Trophoblast cell (in vitro differentiated cells and primary cell): ENCODE data around the gene SPAG16.
"Not testable (repeated sequence)": the region's sequence is repeated elsewhere in the genome, so short reads cannot be mapped to it uniquely, and the experiment has no call there.

Source experiments
- DNase-seq, 2 donors: peaks; one replicate each; pipeline ENCODE4 v3.0.0-alpha.2; 2016
- H2AFZ ChIP-seq: 2 replicates; pipeline ENCODE4 v1.6.1; 2013; ENCODE audit warnings: low read length, moderate library complexity, mild to moderate bottlenecking; ENCODE audit not compliant: insufficient read depth, poor library complexity
- H2AK5ac ChIP-seq: 2 replicates; pipeline ENCODE4 v1.6.1; 2013; ENCODE audit warnings: mild to moderate bottlenecking, low read length
- H2BK120ac ChIP-seq: 2 replicates; pipeline ENCODE4 v1.6.1; 2013; ENCODE audit warnings: low read length, mild to moderate bottlenecking, moderate library complexity; ENCODE audit not compliant: insufficient read depth, poor library complexity
- H2BK12ac ChIP-seq: 2 replicates; pipeline ENCODE4 v1.6.1; 2013; ENCODE audit warnings: mild to moderate bottlenecking, low read length, moderate library complexity
- H2BK5ac ChIP-seq: 2 replicates; pipeline ENCODE4 v1.6.1; 2013; ENCODE audit warnings: low read length, low read depth, moderate library complexity, mild to moderate bottlenecking; ENCODE audit not compliant: poor library complexity
- H3K14ac ChIP-seq: 2 replicates; pipeline ENCODE4 v1.6.1; 2013; ENCODE audit warnings: mild to moderate bottlenecking, low read length
- H3K18ac ChIP-seq: 2 replicates; pipeline ENCODE4 v1.6.1; 2013; ENCODE audit warnings: mild to moderate bottlenecking, low read length
- H3K23ac ChIP-seq: 2 replicates; pipeline ENCODE4 v1.6.1; 2013; ENCODE audit warnings: low read length
- H3K27ac ChIP-seq: 2 replicates; pipeline ENCODE4 v1.5.1; 2013; ENCODE audit warnings: low read depth, mild to moderate bottlenecking, inconsistent platforms, low read length, moderate library complexity
- H3K27me3 ChIP-seq: 2 replicates; pipeline ENCODE4 v1.6.1; 2013; ENCODE audit warnings: inconsistent platforms, mild to moderate bottlenecking, low read length, moderate library complexity; ENCODE audit not compliant: insufficient read depth
- H3K36me3 ChIP-seq, 2 experiments: 1 replicate in 1 of 2; 2 replicates in 1 of 2; pipeline ENCODE4 v1.6.1; 2013; ENCODE audit warnings: low read length in 2 of 2, mild to moderate bottlenecking in 2 of 2, moderate library complexity in 1 of 2; ENCODE audit not compliant: insufficient read depth in 2 of 2, control insufficient read depth in 1 of 2
- H3K4ac ChIP-seq: 2 replicates; pipeline ENCODE4 v1.6.1; 2013; ENCODE audit warnings: low read depth, mild to moderate bottlenecking, low read length, moderate library complexity
- H3K4me1 ChIP-seq, 2 experiments: 1 replicate in 1 of 2; 2 replicates in 1 of 2; pipeline ENCODE4 v1.6.1; 2013; ENCODE audit warnings: low read length in 2 of 2, mild to moderate bottlenecking in 2 of 2, moderate library complexity in 1 of 2; ENCODE audit not compliant: insufficient read depth in 2 of 2, control insufficient read depth in 1 of 2
- H3K4me2 ChIP-seq: 2 replicates; pipeline ENCODE4 v1.6.1; 2013; ENCODE audit warnings: inconsistent platforms, mild to moderate bottlenecking, low read length, moderate library complexity
- H3K4me3 ChIP-seq: 2 replicates; pipeline ENCODE4 v1.5.1; 2013; ENCODE audit warnings: mild to moderate bottlenecking, low read depth, low read length, inconsistent platforms
- H3K79me1 ChIP-seq: one replicate; pipeline ENCODE4 v1.6.1; 2013; ENCODE audit warnings: low read length
- H3K79me2 ChIP-seq: 2 replicates; pipeline ENCODE4 v1.6.1; 2013; ENCODE audit warnings: low read length, mild to moderate bottlenecking; ENCODE audit not compliant: control insufficient read depth, insufficient read depth, poor library complexity
- H3K9ac ChIP-seq: 2 replicates; pipeline ENCODE4 v1.6.1; 2013; ENCODE audit warnings: mild to moderate bottlenecking, low read length
- H3K9me3 ChIP-seq: 2 replicates; pipeline ENCODE4 v1.6.1; 2013; ENCODE audit warnings: low read depth, mild to moderate bottlenecking, control low read depth, inconsistent platforms, low read length; ENCODE audit not compliant: insufficient read depth
- H4K12ac ChIP-seq: 2 replicates; pipeline ENCODE4 v1.6.1; 2013; ENCODE audit warnings: low read depth, mild to moderate bottlenecking, low read length, moderate library complexity
- H4K8ac ChIP-seq: 2 replicates; pipeline ENCODE4 v1.6.1; 2013; ENCODE audit warnings: low read depth, mild to moderate bottlenecking, low read length, moderate library complexity
- H4K91ac ChIP-seq: one replicate; pipeline ENCODE4 v1.6.1; 2013; ENCODE audit warnings: low read depth, mild to moderate bottlenecking, low read length, moderate library complexity
- WGBS: extraction: QIAGEN DNeasy Blood & Tissue Kit; methylation state at CpG from one replicate; pipeline ENCODE4 v1.1.7; 2013; ENCODE audit warnings: missing lambda C conversion rate; ENCODE audit not compliant: insufficient read length, insufficient coverage; ENCODE audit errors: extremely low coverage; 5-methylcytosine and 5-hydroxymethylcytosine counted together

Gene SPAG16

DNA sequence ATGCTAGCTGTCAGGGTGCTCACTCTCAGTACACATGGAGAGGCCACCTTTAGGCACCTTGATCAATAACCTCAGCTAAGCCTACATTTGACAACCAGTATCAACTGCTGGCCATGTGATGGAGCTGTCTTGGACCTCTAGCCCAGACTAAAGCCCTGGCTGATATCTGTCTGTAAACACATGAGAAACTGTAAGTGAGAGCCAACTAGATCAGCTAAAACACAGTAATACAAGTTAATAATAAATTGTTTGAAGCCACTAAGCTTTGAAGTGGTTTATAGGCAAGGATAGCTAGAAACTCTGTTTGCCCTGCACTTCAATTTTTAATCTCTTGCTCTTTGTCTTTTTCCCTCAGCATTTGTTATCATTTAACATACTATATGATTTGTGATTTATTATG lies 407.1 kb downstream of the SPAG16 start:
- Histone ChIP-seq H3K79me1 (peaks cover 2% of the 10 kb centered on the region), H3K9me3 (no peaks in the 10 kb centered on the region), H3K4me2 (no peak overlapping the region), H3K18ac (no peak overlapping the region), H2AFZ (no peak overlapping the region), H2BK12ac (no peak overlapping the region), H2BK120ac (no peak overlapping the region), H2BK5ac (no peak overlapping the region), H3K27me3 (no peaks in the 10 kb centered on the region), H3K79me2 (no peaks in the 10 kb centered on the region), H4K91ac (no peak overlapping the region), H3K4ac (no peak overlapping the region), H3K36me3 (no peaks in the 10 kb centered on the region), H4K8ac (no peak overlapping the region), H3K23ac (no peak overlapping the region), H3K9ac (no peak overlapping the region), H3K4me1 (no peaks in the 10 kb centered on the region), H3K4me3 (no peak overlapping the region), H2AK5ac (no peak overlapping the region), H4K12ac (no peak overlapping the region), H3K27ac (no peak overlapping the region), H3K14ac (no peak overlapping the region)
- no peak for DNase-seq

GRCh38 chr2:213696442-213696841 lies 412.2 kb downstream of the SPAG16 start:
- no peak overlapping the region for H2BK12ac ChIP-seq
- H3K9me3 ChIP-seq = peaks cover 5% of the 10 kb centered on the region
- no peak overlapping the region for H2BK120ac ChIP-seq
- no peak overlapping the region for H4K91ac ChIP-seq
- DNase-seq = no peak
- no peak overlapping the region for H3K27ac ChIP-seq
- no peak overlapping the region for H3K18ac ChIP-seq
- H2AK5ac ChIP-seq = no peak overlapping the region
- H3K14ac ChIP-seq = no peak overlapping the region
- H3K4me1 ChIP-seq = no peaks in the 10 kb centered on the region
- no peak overlapping the region for H4K12ac ChIP-seq
- no peak overlapping the region for H4K8ac ChIP-seq
- no peak overlapping the region for H3K4me2 ChIP-seq
- peaks cover 3 to 6% of the 10 kb centered on the region in 2 experiments for H3K36me3 ChIP-seq
- H3K79me2 ChIP-seq = no peaks in the 10 kb centered on the region
- no peak overlapping the region for H3K23ac ChIP-seq
- no peaks in the 10 kb centered on the region for H3K27me3 ChIP-seq
- no peak overlapping the region for H2AFZ ChIP-seq
- H3K9ac ChIP-seq = no peak overlapping the region
- peaks cover 2% of the 10 kb centered on the region for H3K79me1 ChIP-seq
- H3K4ac ChIP-seq = no peak overlapping the region
- H3K4me3 ChIP-seq = no peak overlapping the region
- no peak overlapping the region for H2BK5ac ChIP-seq

GRCh38 chr2:213701365-213701764 lies 417.1 kb downstream of the SPAG16 start:
- no CpG with 5 or more reads among the region's 18 CpGs for WGBS
- peaks cover 5 to 11% of the 10 kb centered on the region in 2 experiments for H3K36me3 ChIP-seq
- not testable (repeated sequence) for H3K4ac ChIP-seq

DNA sequence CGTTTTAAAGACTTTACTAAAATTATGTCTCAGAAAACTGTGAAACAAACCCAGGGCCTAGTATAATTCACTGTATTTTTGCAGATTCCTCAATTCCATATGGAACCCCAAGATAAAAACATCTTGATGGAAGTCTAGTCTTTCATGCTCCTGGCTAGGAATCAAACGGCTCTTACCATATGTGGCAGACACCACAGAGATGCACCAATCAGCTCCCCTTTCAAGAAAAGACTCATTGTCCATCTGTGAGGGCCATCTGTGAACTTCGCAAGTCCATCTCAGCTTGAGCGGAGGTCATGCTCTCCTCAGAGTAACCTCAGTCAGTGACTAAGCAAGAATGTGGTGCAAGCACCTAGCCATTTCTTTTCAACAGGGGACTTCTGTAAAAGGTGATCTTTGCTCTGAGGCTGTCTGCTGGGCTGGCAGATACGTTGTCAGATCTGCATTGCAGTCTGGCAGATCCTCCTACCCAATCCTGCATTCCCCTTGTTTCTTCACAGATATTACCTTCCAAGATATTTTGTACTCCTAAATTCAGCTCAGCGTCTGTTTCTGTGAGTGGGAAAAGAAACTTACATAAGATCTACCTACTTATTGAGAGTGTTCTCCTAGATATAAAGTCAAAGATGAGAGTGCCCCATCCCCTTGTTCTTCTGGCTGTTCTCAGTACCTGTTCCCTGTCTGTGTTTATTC lies 419.3 kb downstream of the SPAG16 start:
- Histone ChIP-seq H3K4me1 (no peaks in the 10 kb centered on the region), H3K14ac (no peak overlapping the region), H4K12ac (no peak overlapping the region), H3K27ac (no peak overlapping the region), H2BK120ac (no peak overlapping the region), H3K27me3 (no peaks in the 10 kb centered on the region), H3K9me3 (peaks cover 10% of the 10 kb centered on the region), H4K91ac (no peak overlapping the region), H3K9ac (no peak overlapping the region), H2BK5ac (no peak overlapping the region), H4K8ac (peak overlapping the region; percentile 15), H3K23ac (no peak overlapping the region), H3K79me1 (no peaks in the 10 kb centered on the region), H2AK5ac (no peak overlapping the region), H3K4ac (no peak overlapping the region), H2AFZ (no peak overlapping the region), H2BK12ac (no peak overlapping the region), H3K4me3 (no peak overlapping the region), H3K79me2 (no peaks in the 10 kb centered on the region), H3K36me3 (peaks cover 5 to 11% of the 10 kb centered on the region in 2 experiments), H3K4me2 (no peak overlapping the region), H3K18ac (no peak overlapping the region)
- no peak for DNase-seq
- no CpG with 5 or more reads among the region's 6 CpGs for WGBS

More at GRCh38 chr2:213701365-213701764, 417.1 kb downstream of the SPAG16 start:
- H3K27me3 ChIP-seq, H3K14ac ChIP-seq, H3K79me1 ChIP-seq, H2BK5ac ChIP-seq, H3K79me2 ChIP-seq, DNase-seq, H4K12ac ChIP-seq, H2BK12ac ChIP-seq, H3K23ac ChIP-seq, H3K4me3 ChIP-seq, H3K4me2 ChIP-seq, H3K4me1 ChIP-seq, H3K9me3 ChIP-seq, H3K27ac ChIP-seq, H4K91ac ChIP-seq, H3K9ac ChIP-seq, H2AFZ ChIP-seq, H2AK5ac ChIP-seq, H3K18ac ChIP-seq, H4K8ac ChIP-seq, H2BK120ac ChIP-seq: not testable (repeated sequence)
